ENCODE results near the gene KIFC1. TPM values are rescaled to one million over a fixed set of nuclear protein-coding genes. Genes with fewer than 3 reads are reported as not detected.
"Not testable (repeated sequence)": the region's sequence is repeated elsewhere in the genome, so short reads cannot be mapped to it uniquely, and the experiment has no call there.

The KIFC1 gene
- total RNA-seq, 4 donors from 2014 or later: 3.2 to 19.5 (median 9.8) TPM

DNA sequence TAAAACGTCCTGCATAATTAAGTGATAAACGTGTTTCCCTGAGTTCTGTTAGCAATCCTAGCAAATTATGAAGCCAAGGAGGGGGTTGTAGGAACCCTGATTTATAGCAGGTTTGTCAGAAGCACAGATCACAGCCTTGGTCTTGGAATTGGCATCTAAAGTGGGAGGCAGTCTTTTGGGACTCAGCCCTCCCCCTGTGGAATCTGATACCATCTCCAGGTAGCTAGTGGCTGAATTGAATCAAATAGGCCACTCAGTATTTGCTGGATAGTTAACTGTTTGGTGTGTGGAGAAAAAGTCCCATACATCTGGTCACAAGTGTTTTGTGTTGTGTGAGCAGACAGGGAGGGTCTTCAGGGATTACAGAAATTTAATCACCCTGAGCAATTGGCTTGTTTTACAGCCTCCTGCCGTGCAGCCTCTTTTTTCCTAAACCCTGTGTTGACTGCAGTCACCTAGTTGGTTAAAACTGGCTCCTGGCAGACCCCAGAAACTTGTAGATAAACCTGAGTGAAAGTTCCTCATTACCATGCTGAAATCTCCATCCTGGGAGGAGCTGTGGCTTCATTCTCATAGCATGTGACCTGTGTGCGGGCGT is 19.0 kb upstream of the KIFC1 start:
- TF ChIP-seq POLR2A (IDR thresholded peaks at IDR 0.05) (no peak), EP300 (IDR thresholded peaks at IDR 0.05) (no peak), POLR2AphosphoS5 (IDR thresholded peaks at IDR 0.05) (no peak)
- TF ChIP-seq, protein P1, sequence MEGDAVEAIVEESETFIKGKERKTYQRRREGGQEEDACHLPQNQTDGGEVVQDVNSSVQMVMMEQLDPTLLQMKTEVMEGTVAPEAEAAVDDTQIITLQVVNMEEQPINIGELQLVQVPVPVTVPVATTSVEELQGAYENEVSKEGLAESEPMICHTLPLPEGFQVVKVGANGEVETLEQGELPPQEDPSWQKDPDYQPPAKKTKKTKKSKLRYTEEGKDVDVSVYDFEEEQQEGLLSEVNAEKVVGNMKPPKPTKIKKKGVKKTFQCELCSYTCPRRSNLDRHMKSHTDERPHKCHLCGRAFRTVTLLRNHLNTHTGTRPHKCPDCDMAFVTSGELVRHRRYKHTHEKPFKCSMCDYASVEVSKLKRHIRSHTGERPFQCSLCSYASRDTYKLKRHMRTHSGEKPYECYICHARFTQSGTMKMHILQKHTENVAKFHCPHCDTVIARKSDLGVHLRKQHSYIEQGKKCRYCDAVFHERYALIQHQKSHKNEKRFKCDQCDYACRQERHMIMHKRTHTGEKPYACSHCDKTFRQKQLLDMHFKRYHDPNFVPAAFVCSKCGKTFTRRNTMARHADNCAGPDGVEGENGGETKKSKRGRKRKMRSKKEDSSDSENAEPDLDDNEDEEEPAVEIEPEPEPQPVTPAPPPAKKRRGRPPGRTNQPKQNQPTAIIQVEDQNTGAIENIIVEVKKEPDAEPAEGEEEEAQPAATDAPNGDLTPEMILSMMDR (IDR thresholded peaks at IDR 0.05): no peak
- H3K27ac ChIP-seq: peak overlapping the region; percentile 8
- DNase-seq (ENCODE audit: low spot score in 2 of 2): no peak
- no peak overlapping the region for H3K4me3 ChIP-seq
- no peaks in the 10 kb centered on the region for H3K36me3 ChIP-seq
- H3K9me3 ChIP-seq: no peaks in the 10 kb centered on the region
- WGBS: 56% methylated on average over 5 of the region's 5 CpGs
- no peaks in the 10 kb centered on the region for H3K27me3 ChIP-seq
- peaks cover 40% of the 10 kb centered on the region for H3K4me1 ChIP-seq

DNA sequence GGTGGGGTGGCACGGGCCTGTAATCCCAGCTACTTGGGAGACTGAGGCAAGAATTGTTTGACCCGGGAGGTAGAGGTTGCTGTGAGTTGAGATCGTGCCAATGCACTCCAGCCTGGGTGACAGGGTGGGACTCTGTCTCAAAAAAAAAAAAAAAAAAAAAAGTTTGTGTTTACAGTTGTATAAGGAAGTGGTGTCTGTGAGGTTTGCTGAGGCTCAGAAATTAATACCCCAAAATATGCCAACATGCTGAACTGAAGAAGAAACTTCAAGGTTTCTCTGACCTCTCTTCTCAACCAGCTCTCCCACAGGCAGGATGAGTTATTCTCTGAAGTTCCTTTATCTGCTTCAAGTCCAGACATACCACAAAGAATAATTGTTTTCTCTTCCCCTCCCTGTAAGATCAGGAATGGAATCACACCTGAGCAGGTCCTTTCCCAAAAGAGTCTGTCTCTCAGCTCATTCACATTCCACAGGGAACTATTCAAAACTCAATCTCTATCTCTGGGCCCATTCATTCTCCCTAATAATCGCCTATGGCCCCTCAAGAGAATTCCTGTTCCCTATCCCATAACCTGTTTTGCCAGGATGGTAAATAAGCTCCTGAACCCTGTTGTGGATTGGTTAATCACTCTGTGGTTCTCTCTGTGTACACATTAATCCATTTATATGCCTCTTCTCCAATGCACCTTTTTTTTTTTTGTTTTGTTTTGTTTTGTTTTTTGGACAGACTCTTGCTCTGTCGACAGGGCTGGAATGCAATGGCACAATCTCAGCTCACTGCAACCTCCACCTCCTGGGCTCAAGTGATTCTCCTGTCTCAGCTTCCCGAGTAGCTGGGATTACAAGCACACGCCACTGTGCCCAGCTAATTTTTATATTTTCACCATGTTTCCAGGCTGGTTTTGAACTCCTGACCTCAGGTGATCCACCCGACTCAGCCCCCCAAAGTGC is 17.4 kb upstream of the KIFC1 start:
- TF ChIP-seq POLR2AphosphoS5 (IDR thresholded peaks at IDR 0.05) (no peak), POLR2A (IDR thresholded peaks at IDR 0.05) (no peak)
- TF ChIP-seq, protein P1 (IDR thresholded peaks at IDR 0.05): no peak
- H3K27ac ChIP-seq: peak overlapping the region; percentile 92
- peaks cover 44% of the 10 kb centered on the region for H3K4me1 ChIP-seq
- no peak for DNase-seq (ENCODE audit: low spot score in 2 of 2)
- H3K4me3 ChIP-seq: peak overlapping the region; percentile 8
- no peaks in the 10 kb centered on the region for H3K27me3 ChIP-seq
- no peaks in the 10 kb centered on the region for H3K36me3 ChIP-seq
- H3K9me3 ChIP-seq: no peaks in the 10 kb centered on the region
- WGBS: 52% methylated on average over 8 of the region's 8 CpGs

DNA sequence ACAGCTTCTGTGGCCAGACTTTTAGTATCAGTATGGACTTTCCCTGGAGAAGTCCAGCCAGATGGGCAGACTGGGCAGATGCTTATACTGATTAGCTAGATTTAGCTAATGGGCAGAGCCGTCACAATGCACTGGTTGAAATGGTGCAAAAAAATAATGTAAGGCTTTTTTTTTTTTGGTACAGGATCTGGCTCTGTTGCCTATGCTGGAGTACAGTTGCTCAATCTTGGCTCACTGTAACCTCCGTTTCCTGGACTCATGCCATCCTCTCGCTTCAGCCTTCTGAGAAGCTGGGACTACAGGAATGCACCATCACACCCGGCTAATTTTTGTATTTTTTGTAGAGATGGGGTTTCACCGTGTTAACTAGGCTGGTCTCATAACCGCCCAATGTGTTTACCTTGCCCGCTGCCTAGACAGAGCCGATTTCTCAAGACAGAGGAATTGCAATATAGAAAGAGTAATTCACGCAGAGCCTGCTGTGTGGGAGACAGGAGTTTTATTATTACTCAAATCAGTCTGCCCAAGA is 16.4 kb upstream of the KIFC1 start:
- Histone ChIP-seq H3K27ac (peak overlapping the region; percentile 92), H3K9me3 (no peaks in the 10 kb centered on the region), H3K4me1 (peaks cover 47% of the 10 kb centered on the region), H3K27me3 (no peaks in the 10 kb centered on the region), H3K4me3 (peak overlapping the region; percentile 8), H3K36me3 (no peaks in the 10 kb centered on the region)
- WGBS: 16% methylated on average over 9 of the region's 9 CpGs
- DNase-seq (ENCODE audit: low spot score in 2 of 2): peak; percentile 85 to 89
- TF ChIP-seq, protein P1 (IDR thresholded peaks at IDR 0.05): no peak
- TF ChIP-seq POLR2A (IDR thresholded peaks at IDR 0.05) (no peak), POLR2AphosphoS5 (IDR thresholded peaks at IDR 0.05) (peak in 1 of 3 donors; percentile 67)

DNA sequence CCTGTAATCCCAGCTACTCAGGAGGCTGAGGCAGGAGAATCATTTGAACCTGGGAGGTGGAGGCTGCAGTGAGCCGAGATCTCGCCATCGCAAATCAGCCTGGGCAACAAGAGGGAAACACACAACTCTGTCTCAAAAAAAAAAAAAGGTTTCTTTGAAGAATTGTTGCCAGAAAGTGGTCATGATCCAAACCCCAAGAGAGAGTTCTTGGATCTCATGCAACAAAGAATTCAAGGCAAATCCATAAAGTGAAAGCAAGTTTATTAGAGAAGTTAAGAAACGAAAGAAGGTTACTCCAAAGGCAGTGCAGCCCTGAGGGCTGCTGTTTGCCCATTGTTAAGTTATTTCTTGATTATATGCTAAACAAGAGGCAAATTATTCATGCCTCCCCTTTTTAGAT is 14.5 kb upstream of the KIFC1 start:
- Histone ChIP-seq H3K9me3 (no peaks in the 10 kb centered on the region), H3K4me1 (peaks cover 51% of the 10 kb centered on the region), H3K36me3 (no peaks in the 10 kb centered on the region), H3K4me3 (no peak overlapping the region), H3K27me3 (no peaks in the 10 kb centered on the region), H3K27ac (no peak overlapping the region)
- 63% methylated on average over 4 of the region's 4 CpGs for WGBS
- TF ChIP-seq POLR2A (IDR thresholded peaks at IDR 0.05) (no peak), EP300 (IDR thresholded peaks at IDR 0.05) (no peak), POLR2AphosphoS5 (IDR thresholded peaks at IDR 0.05) (no peak)
- TF ChIP-seq, protein P1 (IDR thresholded peaks at IDR 0.05): no peak
- no peak for DNase-seq (ENCODE audit: low spot score in 2 of 2)

DNA sequence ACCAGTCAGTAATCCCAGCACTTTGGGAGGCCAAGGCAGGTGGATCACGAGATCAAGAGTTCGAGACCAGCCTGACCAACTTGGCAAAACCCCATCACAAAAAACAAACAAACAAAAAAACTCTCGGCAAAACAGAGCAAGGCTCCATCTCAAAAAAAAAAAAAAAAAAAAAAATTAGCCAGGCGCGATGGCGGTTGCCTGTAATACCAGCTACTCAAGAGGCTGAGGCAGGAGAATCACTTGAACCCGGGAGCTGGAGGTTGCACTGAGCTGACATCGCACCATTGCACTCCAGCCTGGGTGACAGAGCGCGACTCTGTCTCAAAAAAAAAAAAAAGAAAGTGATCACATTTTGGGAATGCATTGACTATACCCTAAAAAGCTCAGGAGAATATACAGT is 12.4 kb upstream of the KIFC1 start:
- H3K27me3 ChIP-seq; H3K9me3 ChIP-seq; H3K27ac ChIP-seq; H3K36me3 ChIP-seq; H3K4me3 ChIP-seq; DNase-seq (ENCODE audit: low spot score in 2 of 2): not testable (repeated sequence)
- WGBS: 95% methylated on average over 10 of the region's 10 CpGs
- H3K4me1 ChIP-seq: peaks cover 46% of the 10 kb centered on the region

Measured in suprapubic skin (tissue), 4 donors.